ENCODE data around the gene B4GALT5.
A peak's percentile ranks its signal among the peaks of the same experiment; 100 is the strongest.

The B4GALT5 gene

DNA sequence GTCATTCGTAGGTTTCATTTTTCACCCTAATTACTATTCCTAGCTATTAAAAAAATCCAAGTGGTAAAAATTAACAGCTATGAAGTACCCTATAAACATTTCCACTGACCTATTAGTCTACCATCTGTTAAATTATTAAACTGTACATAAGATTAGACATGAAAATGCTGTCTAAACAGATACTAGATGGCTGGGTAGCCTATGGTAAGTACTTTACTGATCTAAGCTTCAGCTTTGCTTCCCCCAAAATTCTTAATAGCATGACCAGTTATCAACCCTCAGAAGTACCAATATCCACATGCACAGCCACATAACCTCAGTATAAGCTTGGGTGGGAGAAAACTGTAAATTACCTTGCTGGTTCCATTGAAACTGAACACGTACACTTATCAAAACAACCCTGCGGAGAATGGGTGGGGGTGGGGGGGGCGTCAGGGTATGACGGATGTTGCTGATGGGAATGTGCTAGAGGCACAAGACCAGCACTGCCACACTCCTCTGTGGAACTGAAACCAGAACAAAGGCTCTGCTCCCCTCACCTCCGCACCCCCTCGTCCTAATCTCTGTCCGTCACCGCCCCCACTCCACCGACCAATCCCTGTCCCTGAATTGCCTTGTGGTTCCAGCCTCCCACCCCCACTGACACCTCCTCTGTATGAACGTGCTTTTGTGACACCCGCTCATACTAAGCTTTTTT is 45.3 kb downstream of the B4GALT5 start:
- Histone ChIP-seq H2BK120ac (ENCODE audit: low read depth, low read length) (no peak overlapping the region), H2AFZ (ENCODE audit: low read depth, low read length) (no peak overlapping the region), H3K27me3 (ENCODE audit: control insufficient read depth in 1 of 2, insufficient read depth in 1 of 2, low read length in 2 of 2) (no peaks in the 10 kb centered on the region), H4K91ac (ENCODE audit: low read length) (no peak overlapping the region), H3K23ac (ENCODE audit: low read length in 2 of 2) (no peak overlapping the region), H3K4me1 (ENCODE audit: control insufficient read depth, insufficient read depth, low read depth, low read length) (peaks cover 17% of the 10 kb centered on the region), H3K4me2 (ENCODE audit: low read length, poor library complexity, severe bottlenecking) (peak overlapping the region; percentile 47), H3K14ac (ENCODE audit: low read length in 2 of 2) (no peak overlapping the region), H3K4me3 (ENCODE audit: insufficient read depth in 1 of 2, low read depth in 1 of 2, low read length in 2 of 2) (no peak overlapping the region), H2AK5ac (ENCODE audit: low read length, severe bottlenecking) (peak overlapping the region; percentile 5), H3K9me3 (ENCODE audit: control insufficient read depth, low read length) (no peaks in the 10 kb centered on the region), H2BK15ac (ENCODE audit: low read depth, poor library complexity, severe bottlenecking) (no peak overlapping the region), H3K18ac (ENCODE audit: low read depth in 1 of 2, low read length in 2 of 2) (no peak overlapping the region), H3K9ac (ENCODE audit: low read length) (no peak overlapping the region), H2BK5ac (ENCODE audit: low read depth, low read length, poor library complexity, severe bottlenecking) (peak overlapping the region; percentile 3), H4K8ac (ENCODE audit: low read length) (peak overlapping the region; percentile 84), H3K4ac (ENCODE audit: low read depth in 1 of 2, low read length in 2 of 2) (no peak overlapping the region), H3K27ac (ENCODE audit: low read length, poor library complexity, severe bottlenecking) (peak overlapping the region; percentile 83), H3K79me1 (replicated peaks; ENCODE audit: low read length, poor library complexity, severe bottlenecking) (peaks cover 1% of the 10 kb centered on the region), H2BK12ac (ENCODE audit: low read length in 2 of 2) (no peak overlapping the region), H3K36me3 (ENCODE audit: control insufficient read depth in 1 of 2, insufficient read depth in 2 of 2, low read depth in 1 of 2, low read length in 2 of 2) (no peaks in the 10 kb centered on the region)
- 92% methylated on average over 11 of the region's 12 CpGs for WGBS
- no peak for DNase-seq

DNA sequence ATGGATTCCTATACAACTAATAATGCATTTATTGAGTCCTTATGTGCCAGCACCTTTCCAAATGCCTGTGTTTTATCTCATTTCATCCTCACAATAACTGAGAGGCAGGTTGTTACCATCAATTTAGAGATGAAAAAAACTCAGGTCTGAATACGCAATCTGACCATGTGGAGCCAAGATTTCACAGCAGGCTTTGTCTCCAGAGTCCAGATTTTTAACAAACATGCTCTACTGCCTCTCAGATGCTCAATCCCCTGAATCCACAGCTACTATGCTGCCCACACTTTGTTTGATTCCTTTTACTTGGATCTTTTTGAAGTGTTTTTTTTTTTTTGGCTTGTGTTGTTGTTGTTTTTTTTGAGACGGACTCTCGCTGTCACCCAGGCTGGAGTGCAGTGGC is 46.8 kb downstream of the B4GALT5 start:
- no peak overlapping the region for H3K9ac ChIP-seq (ENCODE audit: low read length)
- peak overlapping the region; percentile 83 for H2AK5ac ChIP-seq (ENCODE audit: low read length, severe bottlenecking)
- no peak for DNase-seq
- no peak overlapping the region for H3K4ac ChIP-seq (ENCODE audit: low read depth in 1 of 2, low read length in 2 of 2)
- H3K4me1 ChIP-seq (ENCODE audit: control insufficient read depth, insufficient read depth, low read depth, low read length) = peaks cover 13% of the 10 kb centered on the region
- no peak overlapping the region for H3K4me2 ChIP-seq (ENCODE audit: low read length, poor library complexity, severe bottlenecking)
- no peak overlapping the region for H2BK12ac ChIP-seq (ENCODE audit: low read length in 2 of 2)
- H2BK5ac ChIP-seq (ENCODE audit: low read depth, low read length, poor library complexity, severe bottlenecking) = no peak overlapping the region
- no peak overlapping the region for H4K8ac ChIP-seq (ENCODE audit: low read length)
- no peak overlapping the region for H3K14ac ChIP-seq (ENCODE audit: low read length in 2 of 2)
- no peaks in the 10 kb centered on the region for H3K36me3 ChIP-seq (ENCODE audit: control insufficient read depth in 1 of 2, insufficient read depth in 2 of 2, low read depth in 1 of 2, low read length in 2 of 2)
- no peak overlapping the region for H3K18ac ChIP-seq (ENCODE audit: low read depth in 1 of 2, low read length in 2 of 2)
- 74% methylated on average over 3 of the region's 3 CpGs for WGBS
- H2AFZ ChIP-seq (ENCODE audit: low read depth, low read length) = no peak overlapping the region
- H2BK120ac ChIP-seq (ENCODE audit: low read depth, low read length) = no peak overlapping the region
- H3K79me1 ChIP-seq (replicated peaks; ENCODE audit: low read length, poor library complexity, severe bottlenecking) = peaks cover 3% of the 10 kb centered on the region
- no peaks in the 10 kb centered on the region for H3K9me3 ChIP-seq (ENCODE audit: control insufficient read depth, low read length)
- no peaks in the 10 kb centered on the region for H3K27me3 ChIP-seq (ENCODE audit: control insufficient read depth in 1 of 2, insufficient read depth in 1 of 2, low read length in 2 of 2)
- H3K4me3 ChIP-seq (ENCODE audit: insufficient read depth in 1 of 2, low read depth in 1 of 2, low read length in 2 of 2) = no peak overlapping the region
- no peak overlapping the region for H4K91ac ChIP-seq (ENCODE audit: low read length)
- no peak overlapping the region for H3K23ac ChIP-seq (ENCODE audit: low read length in 2 of 2)
- H3K27ac ChIP-seq (ENCODE audit: low read length, poor library complexity, severe bottlenecking) = no peak overlapping the region
- no peak overlapping the region for H2BK15ac ChIP-seq (ENCODE audit: low read depth, poor library complexity, severe bottlenecking)

DNA sequence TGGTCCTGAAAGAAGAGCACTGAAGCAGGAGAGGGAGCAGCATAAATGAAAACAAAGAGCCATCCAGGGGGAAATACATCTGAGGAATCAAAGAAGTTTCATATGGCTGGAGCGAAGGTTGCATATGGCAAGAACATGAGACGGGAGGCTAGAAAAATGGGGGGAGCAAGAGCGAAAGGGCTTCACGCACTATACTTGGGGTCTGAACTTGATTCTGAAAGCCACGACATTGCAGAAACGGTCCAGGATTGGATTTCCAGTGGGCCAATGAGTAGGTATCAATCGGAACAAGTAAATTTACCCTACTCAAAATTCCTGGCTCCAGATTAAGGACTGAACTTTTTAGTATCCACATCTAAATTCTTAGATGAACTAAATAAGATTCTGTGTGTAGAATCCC is 47.9 kb downstream of the B4GALT5 start:
- Histone ChIP-seq H2BK5ac (ENCODE audit: low read depth, low read length, poor library complexity, severe bottlenecking) (no peak overlapping the region), H3K14ac (ENCODE audit: low read length in 2 of 2) (no peak overlapping the region), H3K4me1 (ENCODE audit: control insufficient read depth, insufficient read depth, low read depth, low read length) (peaks cover 17% of the 10 kb centered on the region), H2AFZ (ENCODE audit: low read depth, low read length) (no peak overlapping the region), H4K91ac (ENCODE audit: low read length) (no peak overlapping the region), H3K79me1 (replicated peaks; ENCODE audit: low read length, poor library complexity, severe bottlenecking) (peaks cover 3% of the 10 kb centered on the region), H3K27ac (ENCODE audit: low read length, poor library complexity, severe bottlenecking) (no peak overlapping the region), H3K9me3 (ENCODE audit: control insufficient read depth, low read length) (no peaks in the 10 kb centered on the region), H2BK12ac (ENCODE audit: low read length in 2 of 2) (no peak overlapping the region), H2BK15ac (ENCODE audit: low read depth, poor library complexity, severe bottlenecking) (no peak overlapping the region), H3K36me3 (ENCODE audit: control insufficient read depth in 1 of 2, insufficient read depth in 2 of 2, low read depth in 1 of 2, low read length in 2 of 2) (no peaks in the 10 kb centered on the region), H4K8ac (ENCODE audit: low read length) (no peak overlapping the region), H3K9ac (ENCODE audit: low read length) (no peak overlapping the region), H2AK5ac (ENCODE audit: low read length, severe bottlenecking) (peak overlapping the region; percentile 17), H3K4ac (ENCODE audit: low read depth in 1 of 2, low read length in 2 of 2) (no peak overlapping the region), H3K4me3 (ENCODE audit: insufficient read depth in 1 of 2, low read depth in 1 of 2, low read length in 2 of 2) (no peak overlapping the region), H3K4me2 (ENCODE audit: low read length, poor library complexity, severe bottlenecking) (no peak overlapping the region), H2BK120ac (ENCODE audit: low read depth, low read length) (no peak overlapping the region), H3K27me3 (ENCODE audit: control insufficient read depth in 1 of 2, insufficient read depth in 1 of 2, low read length in 2 of 2) (no peaks in the 10 kb centered on the region), H3K18ac (ENCODE audit: low read depth in 1 of 2, low read length in 2 of 2) (no peak overlapping the region), H3K23ac (ENCODE audit: low read length in 2 of 2) (no peak overlapping the region)
- no peak for DNase-seq
- 96% methylated on average over 6 of the region's 7 CpGs for WGBS

DNA sequence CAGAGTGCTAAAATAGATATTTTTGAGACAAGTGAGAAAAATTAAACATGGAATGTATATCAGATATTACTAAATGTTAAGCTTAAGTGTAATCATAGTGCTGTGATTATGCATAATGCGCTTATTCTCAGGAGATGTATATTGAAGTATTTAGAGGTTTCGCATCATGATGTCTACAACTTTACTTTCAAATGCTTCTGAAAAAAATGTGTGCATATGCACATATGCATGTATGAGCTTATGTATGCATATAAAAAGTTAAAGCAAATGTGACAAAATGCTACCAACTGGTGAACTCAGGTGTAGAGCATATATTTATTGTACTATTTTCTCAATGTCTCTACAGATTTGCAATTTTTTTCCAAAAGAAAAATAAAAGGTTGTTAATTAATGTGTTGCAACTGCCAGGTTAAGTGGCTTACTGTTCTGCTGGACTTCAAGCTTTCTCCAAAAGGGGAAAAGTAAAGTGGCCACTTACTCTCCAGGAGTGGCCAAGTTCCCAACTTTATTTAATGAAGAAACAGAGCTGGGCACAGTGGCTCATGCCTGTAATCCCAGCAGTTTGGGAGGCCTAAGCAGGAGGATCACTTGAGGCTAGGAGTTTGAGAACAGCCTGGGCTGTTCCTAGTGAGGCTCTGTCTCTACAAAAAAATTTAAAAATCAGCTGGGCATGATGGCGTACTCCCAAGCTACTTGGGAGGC is 48.9 kb downstream of the B4GALT5 start:
- Histone ChIP-seq H3K4ac (ENCODE audit: low read depth in 1 of 2, low read length in 2 of 2) (no peak overlapping the region), H3K4me1 (ENCODE audit: control insufficient read depth, insufficient read depth, low read depth, low read length) (peaks cover 22% of the 10 kb centered on the region), H3K27ac (ENCODE audit: low read length, poor library complexity, severe bottlenecking) (no peak overlapping the region), H3K23ac (ENCODE audit: low read length in 2 of 2) (no peak overlapping the region), H2BK12ac (ENCODE audit: low read length in 2 of 2) (no peak overlapping the region), H4K91ac (ENCODE audit: low read length) (no peak overlapping the region), H2BK15ac (ENCODE audit: low read depth, poor library complexity, severe bottlenecking) (no peak overlapping the region), H3K18ac (ENCODE audit: low read depth in 1 of 2, low read length in 2 of 2) (no peak overlapping the region), H3K9me3 (ENCODE audit: control insufficient read depth, low read length) (no peaks in the 10 kb centered on the region), H3K27me3 (ENCODE audit: control insufficient read depth in 1 of 2, insufficient read depth in 1 of 2, low read length in 2 of 2) (no peaks in the 10 kb centered on the region), H4K8ac (ENCODE audit: low read length) (no peak overlapping the region), H3K36me3 (ENCODE audit: control insufficient read depth in 1 of 2, insufficient read depth in 2 of 2, low read depth in 1 of 2, low read length in 2 of 2) (peaks cover 0 to 3% of the 10 kb centered on the region in 2 experiments), H3K9ac (ENCODE audit: low read length) (no peak overlapping the region), H3K79me1 (replicated peaks; ENCODE audit: low read length, poor library complexity, severe bottlenecking) (peaks cover 6% of the 10 kb centered on the region), H2AFZ (ENCODE audit: low read depth, low read length) (no peak overlapping the region), H3K14ac (ENCODE audit: low read length in 2 of 2) (no peak overlapping the region), H2AK5ac (ENCODE audit: low read length, severe bottlenecking) (no peak overlapping the region), H2BK120ac (ENCODE audit: low read depth, low read length) (no peak overlapping the region), H3K4me3 (ENCODE audit: insufficient read depth in 1 of 2, low read depth in 1 of 2, low read length in 2 of 2) (no peak overlapping the region), H2BK5ac (ENCODE audit: low read depth, low read length, poor library complexity, severe bottlenecking) (no peak overlapping the region), H3K4me2 (ENCODE audit: low read length, poor library complexity, severe bottlenecking) (no peak overlapping the region)
- 88% methylated on average over 3 of the region's 3 CpGs for WGBS
- no peak for DNase-seq

Data from mesenchymal stem cell (in vitro differentiated cells and primary cell).